NCI-H2107 treated with DMSO at 0.1 percent for 48 hours (cell line): ENCODE results near the gene CALHM5.
"Not testable (repeated sequence)": the region's sequence is repeated elsewhere in the genome, so short reads cannot be mapped to it uniquely, and the experiment has no call there.

Experiments
- DNase-seq: peaks from one replicate; lab custom pipeline; 2025; ENCODE audit not compliant: unreplicated experiment; lab: John Stamatoyannopoulos, UW

Gene CALHM5

GRCh38 chr6:116511424-116512110, at the start of gene CALHM5:
Gene CALHM5, plus strand, starts transcription at chr6:116511639. Its CDS starts 58 bp downstream, at chr6:116511697.
- peak; percentile 18 for DNase-seq

GRCh38 chr6:116461932-116462885, 49.2 kb upstream of the CALHM5 start:
- DNase-seq = no peak

- DNase-seq = no peak
These were observed 48.1 kb upstream of the CALHM5 start for GRCh38 chr6:116463301-116463700.

- no peak for DNase-seq
These were observed 46.2 kb upstream of the CALHM5 start for GRCh38 chr6:116465246-116465645.

GRCh38 chr6:116467096-116467495, 44.3 kb upstream of the CALHM5 start:
- DNase-seq = no peak

- no peak for DNase-seq
These were observed 43.9 kb upstream of the CALHM5 start for GRCh38 chr6:116467514-116467913.

- DNase-seq = no peak
These were observed 43.1 kb upstream of the CALHM5 start for GRCh38 chr6:116468293-116468692.

- no peak for DNase-seq
These were observed 39.9 kb upstream of the CALHM5 start for GRCh38 chr6:116471531-116471930.

GRCh38 chr6:116472706-116473105, 38.7 kb upstream of the CALHM5 start:
- DNase-seq = no peak

- DNase-seq = no peak
These were observed 36.3 kb upstream of the CALHM5 start for GRCh38 chr6:116475141-116475540.

- no peak for DNase-seq
These were observed 35.3 kb upstream of the CALHM5 start for GRCh38 chr6:116476002-116476678.

- no peak for DNase-seq
These were observed 28.7 kb upstream of the CALHM5 start for GRCh38 chr6:116482780-116483179.

GRCh38 chr6:116483616-116484015, 27.8 kb upstream of the CALHM5 start:
- DNase-seq = no peak

GRCh38 chr6:116485559-116486184, 25.8 kb upstream of the CALHM5 start:
- DNase-seq = no peak

GRCh38 chr6:116491610-116492330, 19.7 kb upstream of the CALHM5 start:
- no peak for DNase-seq

- no peak for DNase-seq
These were observed 18.9 kb upstream of the CALHM5 start for GRCh38 chr6:116492331-116493067.

GRCh38 chr6:116495161-116495560, 16.3 kb upstream of the CALHM5 start:
- not testable (repeated sequence) for DNase-seq

- DNase-seq = no peak
These were observed 14.2 kb upstream of the CALHM5 start for GRCh38 chr6:116497113-116497676.

GRCh38 chr6:116500969-116501433, 10.4 kb upstream of the CALHM5 start:
- DNase-seq = no peak
